ENCODE data around the gene GFOD2. TPM values are rescaled to one million over a fixed set of nuclear protein-coding genes. Genes with fewer than 3 reads are reported as not detected.

The GFOD2 gene
- total RNA-seq, 1 experiment from 2014 or later = 26.2 TPM

GRCh38 chr16:67664258-67664657, 54.9 kb downstream of the GFOD2 start:
- in situ Hi-C loops (cut with HindIII; ENCODE audit: low sequenced_read_pairs) = no loop called here
- peak; percentile 92 for DNase-seq (ENCODE audit: low spot score)

GRCh38 chr16:67663877-67664222, 55.3 kb downstream of the GFOD2 start:
- in situ Hi-C loops (cut with HindIII; ENCODE audit: low sequenced_read_pairs) = no loop called here

GRCh38 chr16:67663151-67663876, 55.8 kb downstream of the GFOD2 start:
- DNase-seq (ENCODE audit: low spot score) = no peak
- in situ Hi-C loops (cut with HindIII; ENCODE audit: low sequenced_read_pairs) = no loop called here

More at GRCh38 chr16:67663877-67664222, 55.3 kb downstream of the GFOD2 start:
- no peak for DNase-seq (ENCODE audit: low spot score)

GRCh38 chr16:67662653-67663010, 56.5 kb downstream of the GFOD2 start:
- in situ Hi-C loops (cut with HindIII; ENCODE audit: low sequenced_read_pairs) = no loop called here

GRCh38 chr16:67661886-67662652, 57.0 kb downstream of the GFOD2 start:
- DNase-seq (ENCODE audit: low spot score) = no peak
- in situ Hi-C loops (cut with HindIII; ENCODE audit: low sequenced_read_pairs) = no loop called here

More at GRCh38 chr16:67662653-67663010, 56.5 kb downstream of the GFOD2 start:
- no peak for DNase-seq (ENCODE audit: low spot score)

GRCh38 chr16:67661101-67661761, 57.9 kb downstream of the GFOD2 start:
- DNase-seq (ENCODE audit: low spot score) = peak; percentile 73
- in situ Hi-C loops (cut with HindIII; ENCODE audit: low sequenced_read_pairs) = no loop called here

- in situ Hi-C loops (cut with HindIII; ENCODE audit: low sequenced_read_pairs) = no loop called here
- DNase-seq (ENCODE audit: low spot score) = peak; percentile 99
These were observed 58.5 kb downstream of the GFOD2 start, which contains the start of gene PARD6A for GRCh38 chr16:67660564-67661028. Gene PARD6A (plus strand): TSS chr16:67660960. CDS start chr16:67661039, 79 bp downstream.

GRCh38 chr16:67659675-67660563, 59.2 kb downstream of the GFOD2 start, which contains the start of gene ACD:
Gene ACD (minus strand): TSS chr16:67660260. CDS start chr16:67660220, 40 bp downstream.
- peak; percentile 94 for DNase-seq (ENCODE audit: low spot score)
- in situ Hi-C loops (cut with HindIII; ENCODE audit: low sequenced_read_pairs) = no loop called here

- in situ Hi-C loops (cut with HindIII; ENCODE audit: low sequenced_read_pairs) = no loop called here
- no peak for DNase-seq (ENCODE audit: low spot score)
These were observed 60.1 kb downstream of the GFOD2 start for GRCh38 chr16:67658849-67659674.

GRCh38 chr16:67657751-67658518, 61.2 kb downstream of the GFOD2 start:
- DNase-seq (ENCODE audit: low spot score) = no peak
- in situ Hi-C loops (cut with HindIII; ENCODE audit: low sequenced_read_pairs) = no loop called here

- in situ Hi-C loops (cut with HindIII; ENCODE audit: low sequenced_read_pairs) = no loop called here
- no peak for DNase-seq (ENCODE audit: low spot score)
These were observed 62.0 kb downstream of the GFOD2 start for GRCh38 chr16:67657017-67657608.

- in situ Hi-C loops (cut with HindIII; ENCODE audit: low sequenced_read_pairs) = no loop called here
- no peak for DNase-seq (ENCODE audit: low spot score)
These were observed 62.6 kb downstream of the GFOD2 start for GRCh38 chr16:67656344-67657016.

GRCh38 chr16:67655363-67655762, 63.8 kb downstream of the GFOD2 start:
- no peak for DNase-seq (ENCODE audit: low spot score)
- in situ Hi-C loops (cut with HindIII; ENCODE audit: low sequenced_read_pairs) = no loop called here

- in situ Hi-C loops (cut with HindIII; ENCODE audit: low sequenced_read_pairs) = no loop called here
- DNase-seq (ENCODE audit: low spot score) = no peak
These were observed 64.7 kb downstream of the GFOD2 start for GRCh38 chr16:67654403-67654911.

GRCh38 chr16:67653789-67654402, 65.2 kb downstream of the GFOD2 start:
- in situ Hi-C loops (cut with HindIII; ENCODE audit: low sequenced_read_pairs) = no loop called here
- DNase-seq (ENCODE audit: low spot score) = no peak
